ENCODE results near the gene DPEP1.

DNA sequence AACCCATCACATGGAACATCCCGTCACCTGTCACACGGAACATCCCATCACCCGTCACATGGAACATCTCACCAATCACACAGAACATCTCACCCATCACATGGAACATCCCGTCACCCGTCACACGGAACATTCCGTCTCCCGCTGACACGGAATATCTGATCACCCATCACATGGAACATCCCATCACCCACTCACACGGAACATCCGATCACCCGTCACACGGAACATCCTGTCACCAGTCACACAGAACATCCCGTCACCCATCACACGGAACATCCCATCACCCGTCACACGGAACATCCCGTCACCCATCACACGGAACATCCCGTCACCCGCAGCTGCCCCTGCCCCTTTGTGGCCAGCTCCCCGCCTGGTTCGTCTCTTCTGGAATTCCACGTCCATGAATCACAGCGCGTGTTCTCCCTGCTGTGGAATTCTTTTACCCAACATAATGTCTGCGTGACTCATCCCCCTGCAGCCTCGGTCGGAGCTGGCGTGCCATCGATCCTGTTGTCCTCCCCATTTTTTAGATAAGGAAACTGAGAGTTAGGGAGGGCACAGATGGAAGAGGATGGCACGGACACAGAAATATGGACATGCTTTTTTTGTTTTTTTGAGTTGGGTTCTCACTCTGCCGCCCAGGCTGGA lies 32.3 kb upstream of the DPEP1 start:
- no peak for TF ChIP-seq EZH2phosphoT487 (IDR thresholded peaks at IDR 0.05; ENCODE audit: borderline replicate concordance, low read length)
- TF ChIP-seq, protein P1, sequence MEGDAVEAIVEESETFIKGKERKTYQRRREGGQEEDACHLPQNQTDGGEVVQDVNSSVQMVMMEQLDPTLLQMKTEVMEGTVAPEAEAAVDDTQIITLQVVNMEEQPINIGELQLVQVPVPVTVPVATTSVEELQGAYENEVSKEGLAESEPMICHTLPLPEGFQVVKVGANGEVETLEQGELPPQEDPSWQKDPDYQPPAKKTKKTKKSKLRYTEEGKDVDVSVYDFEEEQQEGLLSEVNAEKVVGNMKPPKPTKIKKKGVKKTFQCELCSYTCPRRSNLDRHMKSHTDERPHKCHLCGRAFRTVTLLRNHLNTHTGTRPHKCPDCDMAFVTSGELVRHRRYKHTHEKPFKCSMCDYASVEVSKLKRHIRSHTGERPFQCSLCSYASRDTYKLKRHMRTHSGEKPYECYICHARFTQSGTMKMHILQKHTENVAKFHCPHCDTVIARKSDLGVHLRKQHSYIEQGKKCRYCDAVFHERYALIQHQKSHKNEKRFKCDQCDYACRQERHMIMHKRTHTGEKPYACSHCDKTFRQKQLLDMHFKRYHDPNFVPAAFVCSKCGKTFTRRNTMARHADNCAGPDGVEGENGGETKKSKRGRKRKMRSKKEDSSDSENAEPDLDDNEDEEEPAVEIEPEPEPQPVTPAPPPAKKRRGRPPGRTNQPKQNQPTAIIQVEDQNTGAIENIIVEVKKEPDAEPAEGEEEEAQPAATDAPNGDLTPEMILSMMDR (IDR thresholded peaks at IDR 0.05; ENCODE audit: low read depth, low read length, poor library complexity, severe bottlenecking), result no peak

Measured in DOHH2 (cell line).